ENCODE results near the gene ADGRG6. TPM values are rescaled to one million over a fixed set of nuclear protein-coding genes. Genes with fewer than 3 reads are reported as not detected.
A peak's percentile ranks its signal among the peaks of the same experiment; 100 is the strongest.

ADGRG6 gene
- total RNA-seq, 1 experiment from 2014 or later = 2.5 TPM

- Histone ChIP-seq H3K23ac (ENCODE audit: insufficient read length, low read depth, low read length) (no peak overlapping the region), H3K79me2 (ENCODE audit: insufficient read depth, low read length) (no peaks in the 10 kb centered on the region), H2BK12ac (ENCODE audit: insufficient read length, low read depth, low read length) (no peak overlapping the region), H2AK5ac (ENCODE audit: insufficient read length, low read length) (no peak overlapping the region), H3T11ph (ENCODE audit: low read length) (no peak overlapping the region), H4K5ac (ENCODE audit: insufficient read length, low read depth, low read length) (no peak overlapping the region), H2AFZ (ENCODE audit: low read length) (no peak overlapping the region), H3K4me1 (ENCODE audit: insufficient read depth, low read length) (no peaks in the 10 kb centered on the region; the same call in 1 of the 2 replicates), H4K91ac (ENCODE audit: insufficient read length, low read depth, low read length) (no peak overlapping the region), H4K20me1 (ENCODE audit: control insufficient read depth, insufficient read depth, insufficient read length) (no peaks in the 10 kb centered on the region), H3K14ac (ENCODE audit: insufficient read depth, low read length) (no peak overlapping the region), H3K56ac (ENCODE audit: insufficient read length, low read depth, low read length) (no peak overlapping the region), H3K4ac (ENCODE audit: low read depth, low read length) (no peak overlapping the region), H2BK15ac (ENCODE audit: low read depth, low read length) (no peak overlapping the region), H2BK120ac (ENCODE audit: low read depth, low read length, poor library complexity, severe bottlenecking) (no peak overlapping the region), H3K9me3 (ENCODE audit: control insufficient read depth, low read depth, low read length) (no peaks in the 10 kb centered on the region), H2BK5ac (ENCODE audit: insufficient read length, low read length) (no peak overlapping the region), H3K27ac (ENCODE audit: insufficient read length, low read depth, low read length) (no peak overlapping the region), H3K79me1 (ENCODE audit: insufficient read depth, low read depth, low read length, poor library complexity, severe bottlenecking) (no peaks in the 10 kb centered on the region), H2BK20ac (ENCODE audit: low read depth, low read length, poor library complexity, severe bottlenecking) (no peak overlapping the region), H3K4me2 (ENCODE audit: insufficient read depth, insufficient read length, low read length) (no peak overlapping the region), H3K9ac (ENCODE audit: extremely low read depth, insufficient read length, low read length) (no peak overlapping the region), H3K23me2 (ENCODE audit: insufficient read length, low read depth, low read length, poor library complexity, severe bottlenecking) (peaks cover 6% of the 10 kb centered on the region), H3K18ac (ENCODE audit: insufficient read length, low read depth, low read length) (no peak overlapping the region), H3K27me3 (ENCODE audit: insufficient read depth, low read length) (peaks cover 2% of the 10 kb centered on the region; the same call in 1 of the 2 replicates), H4K8ac (replicated peaks; ENCODE audit: insufficient read length, low read depth, low read length) (no peak overlapping the region)
- Mint-ChIP-seq H3K4me3 (no peak overlapping the region), H3K36me3 (ENCODE audit: insufficient read depth in 1 of 3, low read depth in 3 of 3) (no peaks in the 10 kb centered on the region; a peak in 1 of 7 replicates), H3K4me1 (peaks cover 20 to 30% of the 10 kb centered on the region in 2 experiments), H3K27me3 (ENCODE audit: low read depth) (peaks cover 20% of the 10 kb centered on the region), H3K9me3 (peaks cover 0 to 3% of the 10 kb centered on the region in 2 experiments; a peak in 1 of 5 replicates), H3K27ac (peak overlapping the region in 1 of 3 experiments; percentile 75; a peak in 2 of 7 replicates)
- DNase-seq = no peak
- no peak for TF ChIP-seq CTCF (conservative IDR thresholded peaks at IDR 0.05)
- WGBS (ENCODE audit: extremely low coverage, insufficient read length, low lambda C conversion rate) = no CpG with 5 or more reads among the region's 2 CpGs
Observed at GRCh38 chr6:142296975-142297604, 4.7 kb upstream of the ADGRG6 start.
